Neural progenitor cell (in vitro differentiated cells): Measurements from ENCODE around the gene KRTAP10-5. TPM values are rescaled to one million over a fixed set of nuclear protein-coding genes. Genes with fewer than 3 reads are reported as not detected.

ENCODE experiments used
- DNase-seq: peaks from one replicate; pipeline ENCODE4 v3.0.0-alpha.2; 2016; ENCODE audit warnings: low spot score
- H2AFZ ChIP-seq: fragments of 200-600 bp; sonication (generic); replicated peaks from 2 replicates; pipeline ENCODE4 v1.6.1; 2016; ENCODE audit warnings: antibody characterized with exemption
- H3F3A ChIP-seq: fragments of 200-600 bp; sonication (generic); 2 replicates; pipeline ENCODE4 v1.6.1; 2016; ENCODE audit warnings: antibody characterized with exemption, low read depth
- H3K27ac ChIP-seq: fragments of 200-600 bp; sonication (generic); 2 replicates; pipeline ENCODE4 v1.5.1; 2016; ENCODE audit warnings: mild to moderate bottlenecking
- H3K27me3 ChIP-seq: fragments of 200-600 bp; sonication (generic); 2 replicates; pipeline ENCODE4 v1.6.1; 2016; ENCODE audit warnings: mild to moderate bottlenecking, moderate library complexity
- H3K36me3 ChIP-seq: fragments of 200-600 bp; sonication (generic); 2 replicates; pipeline ENCODE4 v1.5.1; 2016
- H3K4me1 ChIP-seq: fragments of 200-600 bp; sonication (generic); 2 replicates; pipeline ENCODE4 v1.6.1; 2016; ENCODE audit warnings: mixed run types
- H3K4me2 ChIP-seq: fragments of 200-600 bp; sonication (generic); 2 replicates; pipeline ENCODE4 v1.6.1; 2016
- H3K4me3 ChIP-seq: fragments of 200-600 bp; sonication (generic); 2 replicates; pipeline ENCODE4 v1.5.1; 2016
- H3K79me2 ChIP-seq: fragments of 200-600 bp; sonication (generic); 2 replicates; pipeline ENCODE4 v1.6.1; 2016; ENCODE audit warnings: low read depth
- H3K9ac ChIP-seq: fragments of 200-600 bp; sonication (generic); 2 replicates; pipeline ENCODE4 v1.6.1; 2016
- H3K9me3 ChIP-seq: fragments of 200-600 bp; sonication (generic); 2 replicates; pipeline ENCODE4 v1.5.1; 2016; ENCODE audit warnings: low read depth
- H4K20me1 ChIP-seq: fragments of 200-600 bp; sonication (generic); 2 replicates; pipeline ENCODE4 v1.6.1; 2016; ENCODE audit warnings: low read depth
- H3K27ac Mint-ChIP-seq: 3 replicates; pipeline ENCODE4 v1.8.0; 2021; ENCODE audit warnings: mixed read lengths
- H3K27me3 Mint-ChIP-seq: 2 replicates; pipeline ENCODE4 v1.8.0; 2022; ENCODE audit warnings: low read depth, mild to moderate bottlenecking, inconsistent platforms, moderate library complexity, mixed read lengths; ENCODE audit not compliant: insufficient read depth
- H3K36me3 Mint-ChIP-seq: 3 replicates; pipeline ENCODE4 v1.8.0; 2021; ENCODE audit warnings: mixed read lengths
- H3K4me1 Mint-ChIP-seq: 3 replicates; pipeline ENCODE4 v1.8.0; 2021; ENCODE audit warnings: mixed read lengths
- H3K4me3 Mint-ChIP-seq: 3 replicates; pipeline ENCODE4 v1.8.0; 2021; ENCODE audit warnings: mild to moderate bottlenecking, moderate library complexity, mixed read lengths
- H3K9me3 Mint-ChIP-seq: 3 replicates; pipeline ENCODE4 v1.8.0; 2020; ENCODE audit warnings: mixed read lengths
- EZH2 ChIP-seq: fragments of 200-600 bp; sonication (generic); IDR thresholded peaks from 2 replicates; pipeline ENCODE4 v1.6.1; 2017; ENCODE audit warnings: antibody characterized with exemption, mild to moderate bottlenecking, moderate library complexity
- EZH2phosphoT487 ChIP-seq: fragments of 200-600 bp; sonication (generic); IDR thresholded peaks from 2 replicates; pipeline ENCODE4 v1.6.1; 2017; ENCODE audit warnings: antibody characterized with exemption
- total RNA-seq: library from RNA; depleted of rRNA; stranded (reverse); fragments of >200 nt; gene quantifications from 2 replicates; pipeline ENCODE4 v1.2.3, GENCODE V29; 2015; ENCODE audit warnings: low replicate concordance
- TF ChIP-seq, protein P1 (sequence below): fragments of 200-600 bp; sonication (generic); IDR thresholded peaks from 2 replicates; pipeline ENCODE4 v1.5.1; 2017; ENCODE audit warnings: antibody characterized with exemption, mild to moderate bottlenecking

The KRTAP10-5 gene
- total RNA-seq, 1 donor from 2014 or later: not detected

DNA sequence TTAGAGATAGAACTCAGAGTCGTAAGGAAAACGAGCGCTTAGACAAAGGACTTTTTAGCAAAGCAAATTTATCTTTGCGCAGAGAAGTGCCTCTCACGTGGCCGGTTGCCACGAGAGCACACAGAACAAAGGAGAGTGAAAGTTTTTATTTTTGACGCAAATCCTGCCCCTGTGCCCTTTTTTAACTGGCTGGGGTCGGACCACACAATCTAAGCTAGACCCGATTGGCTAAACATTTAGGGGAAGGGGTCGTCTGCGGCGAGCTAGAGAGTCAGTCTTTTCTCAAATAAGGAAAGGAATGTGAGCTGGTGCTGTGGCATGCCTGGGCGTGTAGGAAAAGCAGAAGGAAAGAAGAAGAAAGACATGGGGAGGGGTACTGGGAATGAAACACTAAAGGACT is 31.5 kb downstream of the KRTAP10-5 start:
- Histone ChIP-seq H3F3A (peaks cover 9% of the 10 kb centered on the region), H3K9me3 (peaks cover 4% of the 10 kb centered on the region), H3K9ac (no peak overlapping the region), H3K27me3 (no peaks in the 10 kb centered on the region), H3K4me2 (peak overlapping the region; percentile 6), H3K4me3 (no peak overlapping the region), H3K36me3 (no peaks in the 10 kb centered on the region), H4K20me1 (no peaks in the 10 kb centered on the region), H3K27ac (peak overlapping the region; percentile 9), H3K79me2 (no peaks in the 10 kb centered on the region), H2AFZ (peak overlapping the region; percentile 35), H3K4me1 (peaks cover 24% of the 10 kb centered on the region)
- peak; percentile 55 for DNase-seq
- H3K27ac Mint-ChIP-seq: peak overlapping the region; percentile 93
- peaks cover 4% of the 10 kb centered on the region for H3K27me3 Mint-ChIP-seq
- no peaks in the 10 kb centered on the region for H3K36me3 Mint-ChIP-seq
- no peak overlapping the region for H3K4me3 Mint-ChIP-seq
- peaks cover 34% of the 10 kb centered on the region for H3K4me1 Mint-ChIP-seq
- no peak for TF ChIP-seq EZH2
- TF ChIP-seq, protein P1, sequence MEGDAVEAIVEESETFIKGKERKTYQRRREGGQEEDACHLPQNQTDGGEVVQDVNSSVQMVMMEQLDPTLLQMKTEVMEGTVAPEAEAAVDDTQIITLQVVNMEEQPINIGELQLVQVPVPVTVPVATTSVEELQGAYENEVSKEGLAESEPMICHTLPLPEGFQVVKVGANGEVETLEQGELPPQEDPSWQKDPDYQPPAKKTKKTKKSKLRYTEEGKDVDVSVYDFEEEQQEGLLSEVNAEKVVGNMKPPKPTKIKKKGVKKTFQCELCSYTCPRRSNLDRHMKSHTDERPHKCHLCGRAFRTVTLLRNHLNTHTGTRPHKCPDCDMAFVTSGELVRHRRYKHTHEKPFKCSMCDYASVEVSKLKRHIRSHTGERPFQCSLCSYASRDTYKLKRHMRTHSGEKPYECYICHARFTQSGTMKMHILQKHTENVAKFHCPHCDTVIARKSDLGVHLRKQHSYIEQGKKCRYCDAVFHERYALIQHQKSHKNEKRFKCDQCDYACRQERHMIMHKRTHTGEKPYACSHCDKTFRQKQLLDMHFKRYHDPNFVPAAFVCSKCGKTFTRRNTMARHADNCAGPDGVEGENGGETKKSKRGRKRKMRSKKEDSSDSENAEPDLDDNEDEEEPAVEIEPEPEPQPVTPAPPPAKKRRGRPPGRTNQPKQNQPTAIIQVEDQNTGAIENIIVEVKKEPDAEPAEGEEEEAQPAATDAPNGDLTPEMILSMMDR: no peak
- TF ChIP-seq EZH2phosphoT487: no peak
- H3K9me3 Mint-ChIP-seq: peaks cover 21% of the 10 kb centered on the region

DNA sequence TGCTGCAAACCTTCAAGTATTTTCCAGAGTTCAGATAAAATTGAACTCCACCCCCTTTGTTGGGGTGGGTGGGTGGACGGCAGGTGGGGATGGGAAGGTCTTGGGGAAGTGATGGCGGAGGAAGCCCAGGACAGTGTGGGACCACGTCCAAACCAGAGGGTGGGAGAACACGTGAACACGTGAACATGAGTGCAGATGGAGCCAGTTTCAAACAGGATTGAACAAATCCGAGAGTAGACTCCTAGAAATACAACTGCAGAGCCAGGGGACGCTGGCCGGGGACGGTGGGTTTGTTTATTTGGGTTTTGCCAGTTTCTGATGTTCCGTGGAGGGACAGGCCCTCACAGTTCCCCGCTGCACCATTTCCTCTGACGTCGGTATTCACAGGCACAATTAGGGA is 32.0 kb downstream of the KRTAP10-5 start:
- no peak for DNase-seq
- Histone ChIP-seq H3K9ac (no peak overlapping the region), H2AFZ (peak overlapping the region; percentile 31), H3K79me2 (no peaks in the 10 kb centered on the region), H3K4me3 (no peak overlapping the region), H3K27me3 (no peaks in the 10 kb centered on the region), H3K4me1 (peaks cover 24% of the 10 kb centered on the region), H4K20me1 (no peaks in the 10 kb centered on the region), H3F3A (peaks cover 9% of the 10 kb centered on the region), H3K27ac (peak overlapping the region; percentile 9), H3K9me3 (peaks cover 4% of the 10 kb centered on the region), H3K36me3 (no peaks in the 10 kb centered on the region), H3K4me2 (no peak overlapping the region)
- Mint-ChIP-seq H3K36me3 (no peaks in the 10 kb centered on the region), H3K9me3 (peaks cover 21% of the 10 kb centered on the region), H3K4me3 (peak overlapping the region; percentile 58), H3K27ac (peak overlapping the region; percentile 86), H3K27me3 (peaks cover 4% of the 10 kb centered on the region), H3K4me1 (peaks cover 34% of the 10 kb centered on the region)
- TF ChIP-seq, protein P1: no peak
- TF ChIP-seq EZH2phosphoT487: no peak
- no peak for TF ChIP-seq EZH2

DNA sequence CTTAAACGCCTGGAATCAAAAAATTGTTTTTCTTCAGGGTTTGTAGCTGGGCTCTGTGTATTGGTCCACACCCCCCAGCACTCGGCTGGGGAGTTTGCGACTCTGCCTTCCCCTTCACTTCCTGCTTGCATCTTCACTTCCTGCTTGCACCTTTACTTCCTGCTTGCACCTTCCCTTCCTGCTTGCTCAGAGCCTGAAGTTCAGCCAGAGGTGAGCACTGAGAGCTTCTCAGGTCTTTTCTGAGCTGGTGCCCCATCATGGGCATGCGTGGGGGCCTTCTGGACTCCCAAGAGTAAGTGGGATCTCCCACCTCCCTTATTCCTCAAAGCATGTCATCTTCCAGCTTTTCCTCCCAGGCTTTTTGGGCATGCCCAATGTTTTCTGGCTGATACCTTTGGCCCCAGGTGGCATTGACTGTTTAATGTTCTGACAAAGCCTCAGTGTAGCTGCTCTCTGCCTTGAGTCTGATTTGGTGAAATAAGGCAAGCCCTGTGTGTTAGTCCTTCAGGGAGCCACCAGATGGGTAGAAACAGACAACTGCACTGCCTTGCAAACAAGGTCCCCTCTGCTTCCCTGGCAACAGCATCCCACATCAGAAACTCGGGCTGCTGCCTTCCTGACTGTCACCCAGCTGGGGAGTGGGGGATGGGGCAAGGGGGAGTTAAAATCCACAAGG is 32.6 kb downstream of the KRTAP10-5 start:
- Mint-ChIP-seq H3K36me3 (no peaks in the 10 kb centered on the region), H3K9me3 (peaks cover 21% of the 10 kb centered on the region), H3K27me3 (peaks cover 4% of the 10 kb centered on the region), H3K27ac (no peak overlapping the region), H3K4me3 (no peak overlapping the region), H3K4me1 (peaks cover 32% of the 10 kb centered on the region)
- Histone ChIP-seq H3K4me3 (no peak overlapping the region), H3K4me2 (no peak overlapping the region), H3K27me3 (no peaks in the 10 kb centered on the region), H3K9me3 (peaks cover 8% of the 10 kb centered on the region), H3K9ac (no peak overlapping the region), H3F3A (peaks cover 9% of the 10 kb centered on the region), H4K20me1 (no peaks in the 10 kb centered on the region), H3K27ac (no peak overlapping the region), H3K4me1 (peaks cover 24% of the 10 kb centered on the region), H2AFZ (peak overlapping the region; percentile 31), H3K79me2 (no peaks in the 10 kb centered on the region), H3K36me3 (no peaks in the 10 kb centered on the region)
- TF ChIP-seq, protein P1: no peak
- TF ChIP-seq EZH2 (no peak), EZH2phosphoT487 (no peak)
- no peak for DNase-seq
